Panc1 (cell line): ENCODE measurements around the gene PPP3CB.

ENCODE experiments used
- CTCF ChIP-seq: fragments of 450-650 bp; IDR thresholded peaks from 2 replicates; pipeline ENCODE4 v1.5.1; 2017; ENCODE audit warnings: mild to moderate bottlenecking
- SIN3A ChIP-seq: IDR thresholded peaks from 2 replicates; pipeline ENCODE4 v1.6.1; 2012; ENCODE audit warnings: low read depth, mild to moderate bottlenecking, low read length, moderate library complexity, borderline replicate concordance; ENCODE audit not compliant: insufficient read depth
- TCF7L2 ChIP-seq: IDR thresholded peaks from 2 replicates; pipeline ENCODE4 v1.6.1; 2011; ENCODE audit warnings: mild to moderate bottlenecking, low read depth, low read length, inconsistent platforms

- TF ChIP-seq CTCF (no peak), SIN3A (no peak), TCF7L2 (no peak)
Measured at GRCh38 chr10:73485320-73485719, 10.5 kb downstream of the PPP3CB start.
